ENCODE data around the gene KCNJ1.

Gene KCNJ1

DNA sequence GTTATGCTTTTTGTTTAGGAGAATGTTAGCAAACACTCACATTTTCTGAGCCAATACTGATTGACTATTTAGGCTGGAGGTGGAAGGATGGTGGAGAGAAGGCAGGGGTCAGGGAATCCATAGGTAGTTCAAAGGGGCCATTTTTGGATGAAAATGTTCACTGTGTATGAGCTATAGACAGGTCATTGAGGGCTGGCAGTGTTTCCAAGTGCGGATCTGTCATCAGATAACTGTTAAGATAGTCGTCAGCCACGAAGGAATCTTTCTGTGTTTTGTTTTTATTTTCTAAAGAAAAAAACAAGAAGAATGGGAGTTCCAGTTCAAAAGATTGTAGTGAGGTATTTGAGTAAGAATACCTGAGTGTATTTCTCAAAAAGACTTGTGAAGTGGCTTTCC lies 27.2 kb upstream of the KCNJ1 start:
- no peak overlapping the region for H3K4me3 ChIP-seq (ENCODE audit: low read depth, low read length)
- TF ChIP-seq, protein P1, sequence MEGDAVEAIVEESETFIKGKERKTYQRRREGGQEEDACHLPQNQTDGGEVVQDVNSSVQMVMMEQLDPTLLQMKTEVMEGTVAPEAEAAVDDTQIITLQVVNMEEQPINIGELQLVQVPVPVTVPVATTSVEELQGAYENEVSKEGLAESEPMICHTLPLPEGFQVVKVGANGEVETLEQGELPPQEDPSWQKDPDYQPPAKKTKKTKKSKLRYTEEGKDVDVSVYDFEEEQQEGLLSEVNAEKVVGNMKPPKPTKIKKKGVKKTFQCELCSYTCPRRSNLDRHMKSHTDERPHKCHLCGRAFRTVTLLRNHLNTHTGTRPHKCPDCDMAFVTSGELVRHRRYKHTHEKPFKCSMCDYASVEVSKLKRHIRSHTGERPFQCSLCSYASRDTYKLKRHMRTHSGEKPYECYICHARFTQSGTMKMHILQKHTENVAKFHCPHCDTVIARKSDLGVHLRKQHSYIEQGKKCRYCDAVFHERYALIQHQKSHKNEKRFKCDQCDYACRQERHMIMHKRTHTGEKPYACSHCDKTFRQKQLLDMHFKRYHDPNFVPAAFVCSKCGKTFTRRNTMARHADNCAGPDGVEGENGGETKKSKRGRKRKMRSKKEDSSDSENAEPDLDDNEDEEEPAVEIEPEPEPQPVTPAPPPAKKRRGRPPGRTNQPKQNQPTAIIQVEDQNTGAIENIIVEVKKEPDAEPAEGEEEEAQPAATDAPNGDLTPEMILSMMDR (IDR thresholded peaks at IDR 0.05; ENCODE audit: low read depth, low read length) = no peak

DNA sequence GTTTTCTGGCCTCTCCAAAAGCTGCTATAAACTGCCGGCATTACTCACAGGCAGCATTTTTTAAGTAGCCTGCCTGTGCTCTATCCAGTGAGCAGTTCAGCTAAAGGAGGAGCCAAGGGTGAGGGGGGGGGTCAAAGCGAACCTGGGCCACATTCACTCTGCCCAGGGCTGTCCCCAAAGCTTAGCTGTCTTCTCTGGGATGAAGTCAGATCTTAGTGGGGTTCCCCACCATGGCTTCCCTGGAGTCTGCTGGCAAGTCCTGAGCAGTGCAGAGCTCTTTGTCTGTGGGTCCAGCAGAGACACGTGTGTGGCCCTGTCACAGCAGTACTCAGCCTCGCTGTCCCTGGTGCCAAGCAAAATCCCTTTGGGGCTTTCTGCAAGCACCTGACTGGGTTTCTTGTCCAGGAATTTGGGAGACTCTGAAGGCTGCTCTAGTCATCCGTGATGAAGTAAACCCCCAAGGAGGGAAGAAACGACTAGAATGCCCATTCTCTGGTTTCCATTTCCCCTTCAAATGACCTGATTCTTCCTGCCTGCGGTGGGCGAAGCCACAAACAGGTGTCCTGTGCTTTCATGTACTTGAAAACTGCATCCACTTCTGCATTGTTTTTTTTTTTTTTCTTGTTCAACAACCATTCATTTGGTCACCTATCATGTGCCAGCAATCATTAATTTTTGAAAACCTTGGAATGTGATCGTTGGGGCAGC lies 26.6 kb upstream of the KCNJ1 start:
- TF ChIP-seq, protein P1 (IDR thresholded peaks at IDR 0.05; ENCODE audit: low read depth, low read length) = no peak
- H3K4me3 ChIP-seq (ENCODE audit: low read depth, low read length) = no peak overlapping the region

DNA sequence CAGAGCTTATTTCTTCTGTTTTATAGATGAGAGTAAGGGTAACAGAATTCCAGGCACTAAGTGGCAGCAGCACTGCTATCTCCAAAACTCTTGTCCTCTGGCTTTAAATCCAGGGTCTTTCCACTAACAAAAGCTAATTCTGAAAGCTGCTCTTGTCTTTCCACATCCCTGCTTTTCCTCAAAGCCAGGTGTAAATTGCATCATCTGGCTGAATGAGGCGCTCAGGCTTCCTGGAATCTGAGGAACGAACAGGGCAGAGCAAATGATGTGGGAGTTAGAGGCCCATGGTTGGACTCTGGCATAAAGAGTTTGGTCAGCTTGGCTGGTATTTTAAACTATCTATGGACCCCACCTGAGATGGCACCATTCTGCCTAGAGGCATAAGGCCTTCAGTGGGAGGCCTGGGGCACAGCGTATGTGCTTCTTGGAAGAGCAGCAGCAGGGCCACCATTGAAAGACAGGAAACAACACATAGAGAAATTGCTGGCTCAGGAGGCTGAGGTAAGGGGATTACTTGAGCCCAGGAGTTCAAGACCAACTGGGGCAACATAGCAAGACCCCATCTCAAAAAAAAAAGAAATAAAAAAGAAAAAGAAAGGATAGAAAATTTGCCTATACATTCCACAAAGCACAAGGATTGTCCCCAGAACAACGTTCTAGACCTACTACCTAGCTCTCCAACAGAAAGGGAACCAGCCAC lies 25.9 kb upstream of the KCNJ1 start:
- no peak overlapping the region for H3K4me3 ChIP-seq (ENCODE audit: low read depth, low read length)
- TF ChIP-seq, protein P1 (IDR thresholded peaks at IDR 0.05; ENCODE audit: low read depth, low read length) = no peak

DNA sequence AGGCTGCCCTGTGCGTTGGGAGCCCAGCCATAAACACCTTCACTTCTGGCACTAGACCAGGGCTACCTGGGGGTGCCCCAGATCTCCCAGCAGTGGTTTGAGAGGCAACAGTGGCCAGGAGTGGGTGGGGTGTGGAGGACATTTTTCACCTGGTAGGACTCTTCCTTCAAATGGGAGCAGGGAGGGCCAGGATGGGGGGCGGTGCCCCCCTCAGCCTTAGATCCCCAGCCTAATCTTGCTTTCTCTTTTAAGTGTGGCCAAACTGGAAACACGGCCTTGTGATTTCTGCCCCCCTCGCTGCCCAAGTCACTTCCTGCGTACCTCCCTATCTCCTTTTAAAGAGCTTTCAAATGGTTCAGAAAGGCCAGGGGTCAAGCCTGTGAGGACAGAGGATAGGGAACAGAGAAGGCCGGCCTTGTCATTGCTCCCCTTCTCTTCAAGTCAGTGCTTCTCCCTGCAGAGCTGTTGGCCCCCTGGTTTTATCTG lies 24.9 kb upstream of the KCNJ1 start:
- TF ChIP-seq, protein P1 (IDR thresholded peaks at IDR 0.05; ENCODE audit: low read depth, low read length) = no peak
- no peak overlapping the region for H3K4me3 ChIP-seq (ENCODE audit: low read depth, low read length)

DNA sequence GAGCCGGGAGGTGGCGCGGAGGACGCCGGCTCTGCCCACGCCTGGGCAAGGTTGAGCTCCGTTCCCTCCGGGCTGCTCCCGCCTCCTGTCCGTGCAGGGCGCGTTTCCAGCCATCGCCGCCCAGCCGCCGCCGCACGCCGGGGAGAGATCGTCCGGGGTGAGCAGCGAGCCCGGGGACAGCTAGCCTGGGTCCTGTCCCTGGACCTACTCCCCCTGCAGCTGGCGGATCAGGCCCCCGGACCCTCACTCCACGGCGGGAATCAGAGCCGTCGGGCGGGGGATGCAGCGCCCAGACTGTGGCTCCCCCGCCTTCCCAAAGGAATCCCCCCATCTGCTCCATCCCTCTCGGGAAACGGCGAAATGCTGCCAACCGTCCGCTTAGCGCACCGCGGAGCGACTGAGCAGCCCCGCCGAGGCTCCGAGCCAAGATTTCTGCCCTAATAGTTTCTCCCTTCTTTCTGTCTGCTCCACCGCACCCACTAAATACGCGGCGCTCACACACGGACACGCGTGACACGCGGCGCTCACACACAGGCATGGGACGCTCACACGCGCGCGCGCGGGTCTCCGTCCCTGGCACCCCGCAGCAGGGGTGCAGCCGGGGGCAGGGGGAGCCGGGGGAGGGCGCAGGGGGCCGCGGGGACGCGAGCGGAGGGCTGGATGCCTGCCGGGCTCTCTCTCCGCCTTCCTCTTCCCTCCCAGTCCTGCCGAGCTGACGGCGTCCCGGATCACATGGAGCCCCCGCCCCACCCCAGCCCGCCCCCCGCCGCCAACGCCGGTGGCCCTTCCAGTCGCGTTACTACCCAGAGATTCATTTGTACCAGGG lies 23.7 kb upstream of the KCNJ1 start, which contains the start of gene KCNJ5:
KCNJ5 (plus strand) TSS at position 814 of the 826 bp plus-strand sequence. CDS start 19,918 bp downstream, outside the sequence.
- peak within 1 kb of the TSS; percentile 62 for H3K4me3 ChIP-seq (ENCODE audit: low read depth, low read length)
- TF ChIP-seq, protein P1 (IDR thresholded peaks at IDR 0.05; ENCODE audit: low read depth, low read length) = no peak

DNA sequence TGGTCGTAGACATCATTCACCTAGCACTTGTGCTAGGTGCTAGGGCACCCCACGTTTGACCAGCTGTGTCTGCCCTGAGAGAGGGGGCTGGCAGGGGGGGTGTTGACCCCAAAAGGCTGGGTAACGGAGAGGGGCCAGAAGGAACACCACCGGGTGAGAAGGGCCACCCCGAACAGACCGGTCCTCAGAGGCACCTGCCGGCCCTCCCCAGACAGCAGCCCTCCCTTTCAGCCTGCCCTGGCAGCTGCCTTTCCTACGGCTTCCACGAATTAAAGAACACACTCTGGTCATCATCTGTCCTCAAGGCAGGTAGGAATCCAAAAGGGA lies 23.1 kb upstream of the KCNJ1 start:
- peak overlapping the region; percentile 62 for H3K4me3 ChIP-seq (ENCODE audit: low read depth, low read length)
- TF ChIP-seq, protein P1 (IDR thresholded peaks at IDR 0.05; ENCODE audit: low read depth, low read length) = no peak
